IPS DF 4.7 (cell line): ENCODE results near the gene ICAM4.
"Not testable (repeated sequence)": the region's sequence is repeated elsewhere in the genome, so short reads cannot be mapped to it uniquely, and the experiment has no call there.

Source experiments
- DNase-seq: peaks from one replicate; pipeline ENCODE4 v3.0.0-alpha.2; 2013; ENCODE audit warnings: low spot score; ENCODE audit errors: extremely low read depth

ICAM4 gene

GRCh38 chr19:10317857-10318462 is 31.2 kb downstream of the ICAM4 start:
- DNase-seq: no peak

GRCh38 chr19:10318807-10319682 is 32.3 kb downstream of the ICAM4 start:
- DNase-seq: no peak

- no peak for DNase-seq
Observed at GRCh38 chr19:10320602-10321416, 34.1 kb downstream of the ICAM4 start.

GRCh38 chr19:10321417-10321797 is 34.7 kb downstream of the ICAM4 start:
- DNase-seq: no peak

- DNase-seq: no peak
Observed at GRCh38 chr19:10321874-10322835, 35.4 kb downstream of the ICAM4 start.

GRCh38 chr19:10325732-10326131 is 39.0 kb downstream of the ICAM4 start:
- DNase-seq: no peak

- no peak for DNase-seq
Observed at GRCh38 chr19:10327793-10328192, 41.0 kb downstream of the ICAM4 start.

- DNase-seq: no peak
Observed at GRCh38 chr19:10328558-10329429, 42.0 kb downstream of the ICAM4 start.

- no peak for DNase-seq
Observed at GRCh38 chr19:10329555-10329954, 42.8 kb downstream of the ICAM4 start.

GRCh38 chr19:10332158-10332964 is 45.6 kb downstream of the ICAM4 start:
- no peak for DNase-seq

- no peak for DNase-seq
Observed at GRCh38 chr19:10332965-10333757, 46.4 kb downstream of the ICAM4 start, which contains the start of gene RAVER1. RAVER1 (minus strand) TSS chr19:10333529; CDS start chr19:10333507, 22 bp downstream.

- no peak for DNase-seq
Observed at GRCh38 chr19:10333758-10334587, 47.2 kb downstream of the ICAM4 start.

- DNase-seq: no peak
Observed at GRCh38 chr19:10334588-10335351, 48.0 kb downstream of the ICAM4 start.

- no peak for DNase-seq
Observed at GRCh38 chr19:10335352-10335985, 48.7 kb downstream of the ICAM4 start.

- not testable (repeated sequence) for DNase-seq
Observed at GRCh38 chr19:10336725-10337124, 50.0 kb downstream of the ICAM4 start.
